ELR (cell line): ENCODE results near the gene C19orf25.
"Not testable (repeated sequence)": the region's sequence is repeated elsewhere in the genome, so short reads cannot be mapped to it uniquely, and the experiment has no call there.

ENCODE experiments used
- DNase-seq: peaks from one replicate; pipeline ENCODE4 v3.0.0-alpha.2; 2015; ENCODE audit warnings: low read depth

Gene C19orf25

DNA sequence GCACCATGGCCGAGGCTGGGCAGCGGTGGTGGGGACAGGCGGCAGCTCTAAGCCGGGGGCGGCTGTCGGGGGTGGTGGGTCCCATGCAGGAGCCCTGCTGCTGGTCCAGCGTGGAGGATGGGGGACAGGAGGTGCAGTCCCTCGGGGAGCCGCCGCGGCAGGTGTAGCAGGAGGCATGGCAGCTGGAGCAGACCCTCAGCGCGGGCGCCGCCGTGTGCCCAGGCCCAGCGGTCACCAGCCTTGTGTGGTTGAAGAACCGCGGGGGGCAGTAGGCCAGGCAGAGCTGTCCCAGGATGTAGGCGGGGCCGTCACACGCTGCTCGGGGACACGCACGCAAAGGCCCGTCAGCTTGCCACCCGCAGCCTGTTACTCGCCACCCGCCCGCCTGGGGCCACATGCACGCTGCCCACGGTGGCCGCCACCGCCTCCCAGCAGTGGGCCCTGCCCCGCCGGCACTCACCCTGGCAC is 2.9 kb upstream of the C19orf25 start:
- DNase-seq, result no peak

- no peak for DNase-seq
Observed at GRCh38 chr19:1481224-1481892, 2.3 kb upstream of the C19orf25 start.

DNA sequence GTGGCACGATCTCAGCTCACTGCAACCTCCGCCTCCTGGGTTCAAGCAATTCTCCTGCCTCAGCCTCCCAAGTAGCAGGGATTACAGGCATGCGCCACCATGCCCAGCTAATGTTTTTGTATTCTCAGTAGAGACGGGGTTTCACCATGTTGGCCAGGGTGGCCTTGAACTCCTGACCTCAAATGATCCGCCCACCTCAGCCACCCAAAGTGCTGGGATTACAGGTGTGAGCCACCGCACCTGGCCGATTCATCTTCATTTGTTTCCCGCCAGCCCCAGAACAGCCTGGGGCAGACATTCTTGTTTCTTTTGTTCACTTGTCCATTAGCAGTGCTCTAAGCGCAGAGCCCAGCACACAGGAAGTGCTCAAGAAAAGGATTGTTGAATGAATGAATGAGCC is 2.0 kb downstream of the C19orf25 start:
- not testable (repeated sequence) for DNase-seq

DNA sequence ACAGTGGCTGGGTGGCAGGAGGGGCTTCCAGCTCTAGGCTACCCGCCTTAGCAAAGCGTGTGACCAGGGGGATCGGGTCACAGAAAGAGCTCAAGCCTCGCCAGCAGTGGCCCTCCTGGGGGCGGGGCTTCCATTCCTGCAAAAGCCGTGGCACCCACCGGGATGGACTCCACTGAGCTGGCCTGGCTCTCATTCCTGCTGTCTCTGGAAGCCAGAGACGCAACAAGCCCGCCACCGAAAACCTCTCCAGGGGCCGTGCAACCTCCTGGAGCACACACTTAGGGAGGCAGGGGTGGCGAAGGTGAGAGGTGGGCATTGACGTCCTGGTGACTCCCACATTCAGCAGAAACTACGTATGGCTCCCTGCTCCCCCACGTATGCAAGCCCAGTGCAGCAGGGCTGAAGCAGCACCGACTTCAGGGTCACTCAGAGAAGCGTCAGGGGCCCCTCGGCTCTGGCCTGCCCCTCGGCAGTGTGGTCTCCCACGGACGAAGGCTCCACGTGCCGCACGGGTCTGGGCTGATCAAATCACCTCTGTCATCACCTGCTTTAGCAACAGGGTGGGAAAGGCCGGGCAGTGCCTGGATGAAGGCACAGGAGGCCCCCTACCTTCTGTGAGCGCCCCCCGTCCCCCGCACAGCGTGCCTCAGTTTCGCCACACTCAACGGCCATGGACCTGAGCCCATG is 3.1 kb downstream of the C19orf25 start:
- no peak for DNase-seq

GRCh38 chr19:1474765-1475351 is 4.2 kb downstream of the C19orf25 start:
- no peak for DNase-seq

GRCh38 chr19:1474011-1474764 is 4.8 kb downstream of the C19orf25 start:
- DNase-seq, result peak; percentile 45

DNA sequence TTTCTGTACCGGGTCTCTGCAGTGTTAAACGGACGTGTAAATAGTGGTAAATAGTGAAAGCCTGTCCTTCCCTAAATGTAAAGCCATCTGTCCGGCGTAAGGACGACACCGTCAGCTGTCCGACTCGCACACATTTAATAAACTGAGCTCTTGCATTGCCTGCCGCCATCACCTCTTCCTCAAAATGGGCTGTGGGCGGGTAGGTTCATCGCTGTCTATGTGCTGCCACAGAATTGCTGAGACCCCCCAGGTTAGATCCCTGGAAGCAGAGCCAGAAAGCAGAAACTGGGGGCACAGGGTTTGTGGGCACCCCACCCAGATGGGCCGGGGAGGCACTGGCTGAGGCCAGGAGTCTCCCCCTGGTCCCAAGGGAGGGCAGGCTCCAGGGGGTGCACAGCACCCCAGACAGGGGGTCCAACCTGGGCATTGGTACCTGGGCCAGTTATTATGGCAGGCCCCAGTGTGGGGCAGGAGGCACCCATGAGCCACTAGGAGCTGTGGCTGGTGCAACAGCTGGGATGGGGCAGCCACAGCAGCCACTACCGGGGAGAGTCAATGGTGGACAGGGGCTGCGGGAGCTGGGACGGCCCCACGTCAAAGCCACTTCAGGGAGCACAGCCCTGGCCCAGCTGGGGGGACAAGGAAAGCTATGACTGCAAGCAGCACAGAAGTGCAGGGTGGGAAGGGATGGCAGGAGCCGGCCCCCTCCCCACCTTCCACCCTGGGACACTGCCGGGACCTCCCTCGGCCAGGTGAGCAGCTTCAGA is 5.7 kb downstream of the C19orf25 start:
- DNase-seq, result no peak

- DNase-seq, result no peak
Observed at GRCh38 chr19:1472231-1473084, 6.6 kb downstream of the C19orf25 start.

DNA sequence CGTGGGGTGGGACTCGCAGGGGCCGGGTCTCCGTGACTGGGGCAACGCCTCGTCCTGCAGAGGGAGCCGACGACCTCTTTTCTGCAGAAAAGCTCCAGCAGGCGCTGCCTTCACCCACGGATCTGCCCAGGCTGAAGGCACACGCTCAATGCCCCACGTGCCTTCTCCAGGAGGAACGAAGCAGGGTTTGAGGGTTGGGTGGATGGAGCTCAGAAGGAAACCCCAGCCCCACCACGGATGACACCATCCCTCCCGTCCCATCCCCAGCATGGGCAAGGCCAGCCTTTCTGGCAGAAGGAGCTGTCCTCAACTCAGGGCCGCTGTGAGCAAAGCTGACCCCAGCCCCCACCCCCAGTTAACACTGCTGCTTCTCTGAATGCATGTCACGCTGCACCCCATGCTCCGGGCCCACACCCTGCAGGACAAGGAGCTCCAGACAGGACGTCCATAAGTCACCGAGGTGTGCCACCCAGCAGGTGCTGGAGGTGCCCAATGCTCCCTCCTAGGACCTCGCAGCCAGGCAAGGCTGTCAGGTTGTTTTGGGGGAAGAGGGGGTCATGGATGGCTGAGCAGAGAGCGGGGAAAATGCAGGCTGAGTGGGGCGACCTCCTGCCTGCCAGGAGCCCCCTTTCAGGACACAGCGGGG is 7.4 kb downstream of the C19orf25 start:
- DNase-seq, result peak; percentile 40

- peak; percentile 42 for DNase-seq
Observed at GRCh38 chr19:1471010-1471514, 8.0 kb downstream of the C19orf25 start.

DNA sequence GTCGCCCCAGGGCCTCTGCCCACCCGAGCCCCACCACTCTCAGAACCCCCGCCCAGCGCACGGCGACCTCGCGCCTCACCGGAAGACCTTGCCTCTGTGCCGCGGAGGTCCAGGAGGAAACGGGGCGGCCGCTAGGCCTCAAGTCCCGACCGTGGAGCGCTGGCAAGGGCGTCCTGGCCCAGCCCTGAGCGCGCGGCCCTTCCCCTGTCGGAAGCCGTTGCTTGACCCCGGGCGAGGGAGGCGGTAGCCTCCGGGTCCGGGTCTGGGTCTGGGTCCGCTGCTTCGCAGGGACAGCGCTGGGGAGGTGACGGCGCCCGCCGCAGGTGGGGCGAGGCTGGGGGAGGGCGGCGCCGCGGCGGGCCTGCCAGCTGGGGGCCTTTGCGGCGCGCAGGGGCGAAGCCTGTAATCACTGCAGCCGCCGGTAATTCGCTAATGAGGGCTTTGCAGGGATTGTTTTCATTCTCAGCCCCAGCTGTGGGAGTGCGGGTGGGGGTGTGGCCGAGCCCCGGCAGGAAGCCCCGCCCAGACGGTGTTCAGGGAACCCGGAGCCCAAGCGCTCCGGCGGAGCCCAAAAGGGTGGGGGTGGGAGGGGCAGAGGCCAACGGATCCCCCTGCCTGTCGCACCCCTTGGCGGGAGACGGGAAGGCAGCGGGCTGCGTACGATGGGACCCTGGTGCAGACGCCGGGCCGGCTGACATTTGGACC is 8.6 kb downstream of the C19orf25 start:
- DNase-seq, result peak; percentile 34

DNA sequence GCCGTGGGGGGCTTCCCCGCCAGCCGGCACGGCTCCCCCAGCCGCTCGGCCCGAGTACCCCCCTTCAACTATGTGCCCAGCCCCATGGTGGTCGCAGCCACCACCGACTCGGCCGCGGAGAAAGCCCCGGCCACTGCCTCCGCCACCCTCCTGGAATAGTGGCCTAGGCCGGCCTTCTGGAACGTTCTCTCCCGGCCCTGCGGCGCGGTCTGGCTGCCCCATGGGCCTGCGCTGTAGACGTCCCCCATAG is 9.0 kb downstream of the C19orf25 start:
- no peak for DNase-seq

GRCh38 chr19:1469255-1470054 is 9.6 kb downstream of the C19orf25 start:
- peak; percentile 44 for DNase-seq

GRCh38 chr19:1468821-1469254 is 10.2 kb downstream of the C19orf25 start:
- DNase-seq, result peak; percentile 54

DNA sequence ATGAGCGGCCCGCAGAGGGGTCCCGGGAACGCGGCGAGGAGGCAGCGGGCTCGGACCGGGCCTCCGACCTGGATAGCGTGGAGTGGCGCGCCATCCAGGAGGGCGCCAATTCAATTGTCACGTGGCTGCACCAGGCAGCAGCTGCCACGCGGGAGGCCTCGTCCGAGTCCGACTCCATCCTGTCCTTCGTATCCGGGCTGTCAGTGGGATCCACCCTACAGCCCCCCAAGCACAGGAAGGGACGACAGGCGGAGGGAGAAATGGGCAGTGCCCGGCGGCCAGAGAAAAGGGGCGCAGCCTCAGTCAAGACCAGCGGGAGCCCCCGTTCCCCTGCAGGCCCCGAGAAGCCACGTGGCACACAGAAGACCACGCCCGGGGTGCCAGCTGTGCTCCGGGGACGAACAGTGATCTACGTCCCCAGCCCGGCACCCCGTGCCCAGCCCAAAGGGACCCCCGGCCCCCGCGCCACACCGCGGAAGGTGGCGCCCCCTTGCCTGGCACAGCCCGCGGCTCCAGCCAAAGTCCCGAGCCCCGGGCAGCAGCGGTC is 10.7 kb downstream of the C19orf25 start:
- DNase-seq, result no peak

DNA sequence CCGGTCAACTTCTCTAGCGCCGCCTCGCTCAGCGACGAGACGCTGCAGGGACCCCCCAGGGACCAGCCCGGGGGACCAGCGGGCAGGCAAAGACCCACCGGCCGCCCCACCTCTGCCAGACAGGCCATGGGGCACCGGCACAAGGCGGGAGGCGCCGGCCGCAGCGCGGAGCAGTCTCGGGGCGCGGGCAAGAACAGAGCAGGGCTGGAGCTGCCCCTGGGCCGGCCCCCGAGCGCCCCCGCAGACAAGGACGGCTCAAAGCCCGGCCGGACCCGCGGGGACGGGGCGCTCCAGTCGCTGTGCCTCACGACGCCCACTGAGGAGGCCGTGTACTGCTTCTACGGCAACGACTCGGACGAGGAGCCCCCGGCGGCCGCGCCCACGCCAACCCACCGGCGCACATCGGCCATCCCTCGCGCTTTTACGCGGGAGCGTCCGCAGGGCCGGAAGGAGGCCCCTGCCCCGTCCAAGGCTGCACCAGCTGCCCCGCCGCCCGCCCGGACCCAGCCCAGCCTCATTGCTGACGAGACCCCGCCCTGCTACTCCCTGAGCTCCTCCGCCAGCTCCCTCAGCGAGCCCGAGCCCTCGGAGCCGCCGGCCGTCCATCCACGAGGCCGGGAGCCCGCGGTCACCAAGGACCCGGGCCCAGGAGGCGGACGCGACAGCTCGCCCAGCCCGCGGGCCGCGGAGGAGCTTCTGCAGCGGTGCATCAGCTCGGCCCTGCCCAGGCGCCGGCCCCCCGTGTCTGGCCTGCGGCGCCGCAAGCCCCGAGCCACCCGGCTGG is 11.3 kb downstream of the C19orf25 start:
- no peak for DNase-seq

- DNase-seq, result no peak
Observed at GRCh38 chr19:1467215-1467489, 11.9 kb downstream of the C19orf25 start.
